ENCODE data around the gene TICAM2. TPM values are rescaled to one million over a fixed set of nuclear protein-coding genes. Genes with fewer than 3 reads are reported as not detected.

The TICAM2 gene
- total RNA-seq, 1 experiment from 2014 or later: 0.24 TPM

- Histone ChIP-seq H3K79me2 (ENCODE audit: insufficient read depth, low read length) (no peaks in the 10 kb centered on the region), H3K4me2 (ENCODE audit: insufficient read depth, insufficient read length, low read length) (no peak overlapping the region), H3K79me1 (ENCODE audit: insufficient read depth, low read depth, low read length, poor library complexity, severe bottlenecking) (no peaks in the 10 kb centered on the region), H3K14ac (ENCODE audit: insufficient read depth, low read length) (no peak overlapping the region), H4K8ac (replicated peaks; ENCODE audit: insufficient read length, low read depth, low read length) (no peak overlapping the region), H2AK5ac (ENCODE audit: insufficient read length, low read length) (no peak overlapping the region), H3K9ac (ENCODE audit: extremely low read depth, insufficient read length, low read length) (no peak overlapping the region), H2BK12ac (ENCODE audit: insufficient read length, low read depth, low read length) (no peak overlapping the region), H4K5ac (ENCODE audit: insufficient read length, low read depth, low read length) (no peak overlapping the region), H3T11ph (ENCODE audit: low read length) (no peak overlapping the region), H3K27ac (ENCODE audit: insufficient read length, low read depth, low read length) (no peak overlapping the region), H2BK15ac (ENCODE audit: low read depth, low read length) (no peak overlapping the region), H3K4ac (ENCODE audit: low read depth, low read length) (no peak overlapping the region), H2AFZ (ENCODE audit: low read length) (no peak overlapping the region), H2BK5ac (ENCODE audit: insufficient read length, low read length) (no peak overlapping the region), H3K23ac (ENCODE audit: insufficient read length, low read depth, low read length) (no peak overlapping the region), H3K23me2 (ENCODE audit: insufficient read length, low read depth, low read length, poor library complexity, severe bottlenecking) (no peaks in the 10 kb centered on the region), H3K4me1 (ENCODE audit: insufficient read depth, low read length) (no peaks in the 10 kb centered on the region), H2BK120ac (ENCODE audit: low read depth, low read length, poor library complexity, severe bottlenecking) (no peak overlapping the region), H3K56ac (ENCODE audit: insufficient read length, low read depth, low read length) (no peak overlapping the region), H3K9me3 (ENCODE audit: control insufficient read depth, low read depth, low read length) (no peaks in the 10 kb centered on the region), H3K27me3 (ENCODE audit: insufficient read depth, low read length) (no peaks in the 10 kb centered on the region), H3K18ac (ENCODE audit: insufficient read length, low read depth, low read length) (no peak overlapping the region), H2BK20ac (ENCODE audit: low read depth, low read length, poor library complexity, severe bottlenecking) (no peak overlapping the region), H4K91ac (ENCODE audit: insufficient read length, low read depth, low read length) (no peak overlapping the region), H4K20me1 (ENCODE audit: control insufficient read depth, insufficient read depth, insufficient read length) (no peaks in the 10 kb centered on the region)
- peaks cover 17 to 18% of the 10 kb centered on the region in 2 experiments for H3K4me1 Mint-ChIP-seq
- peak; percentile 74 for TF ChIP-seq CTCF (conservative IDR thresholded peaks at IDR 0.05)
- no CpG with 5 or more reads among the region's 3 CpGs for WGBS (ENCODE audit: extremely low coverage, insufficient read length, low lambda C conversion rate)
- H3K36me3 Mint-ChIP-seq (ENCODE audit: insufficient read depth in 1 of 3, low read depth in 3 of 3): peaks cover 7 to 11% (median 8%) of the 10 kb centered on the region in 3 experiments; a peak in 6 of 7 replicates
- peaks cover 12 to 13% of the 10 kb centered on the region in 2 experiments; a peak in 4 of 5 replicates for H3K9me3 Mint-ChIP-seq
- peak overlapping the region in 2 of 3 experiments; percentile 85 to 92; a peak in 2 of 7 replicates for H3K27ac Mint-ChIP-seq
- DNase-seq: peak; percentile 80
- no peak overlapping the region; a peak in 1 of 5 replicates for H3K4me3 Mint-ChIP-seq
- peaks cover 2% of the 10 kb centered on the region; the same call in 1 of the 2 replicates for H3K27me3 Mint-ChIP-seq (ENCODE audit: low read depth)
Measured at GRCh38 chr5:115549154-115549553, 53.1 kb downstream of the TICAM2 start.

Measured in H9 (cell line).